ENCODE data around the gene CD82. TPM values are rescaled to one million over a fixed set of nuclear protein-coding genes. Genes with fewer than 3 reads are reported as not detected.
A peak's percentile ranks its signal among the peaks of the same experiment; 100 is the strongest.

Gene CD82
- polyA plus RNA-seq, 12 donors = 44.3 to 1,338 (median 68.5) TPM

GRCh38 chr11:44615041-44615755, 49.7 kb downstream of the CD82 start:
- DNase-seq = no peak

GRCh38 chr11:44615913-44616791, 50.7 kb downstream of the CD82 start:
- no peak for DNase-seq

GRCh38 chr11:44617671-44618461, 52.4 kb downstream of the CD82 start:
- no peak for DNase-seq

GRCh38 chr11:44618561-44619425, 53.3 kb downstream of the CD82 start:
- DNase-seq = no peak

GRCh38 chr11:44620328-44620725, 54.9 kb downstream of the CD82 start:
- no peak for DNase-seq

- DNase-seq = peak; percentile 77
Observed at GRCh38 chr11:44621140-44621681, 55.7 kb downstream of the CD82 start.

GRCh38 chr11:44621784-44622183, 56.3 kb downstream of the CD82 start:
- DNase-seq = no peak

- DNase-seq = no peak
Observed at GRCh38 chr11:44622190-44622650, 56.8 kb downstream of the CD82 start.

- DNase-seq = no peak
Observed at GRCh38 chr11:44622721-44623258, 57.3 kb downstream of the CD82 start.

GRCh38 chr11:44623341-44623730, 57.9 kb downstream of the CD82 start:
- DNase-seq = no peak

- DNase-seq = peak; percentile 32
Observed at GRCh38 chr11:44623731-44624491, 58.4 kb downstream of the CD82 start.

- DNase-seq = no peak
Observed at GRCh38 chr11:44624761-44625221, 59.3 kb downstream of the CD82 start.

GRCh38 chr11:44625759-44626523, 60.5 kb downstream of the CD82 start:
- DNase-seq = no peak

GRCh38 chr11:44626645-44627044, 61.2 kb downstream of the CD82 start:
- no peak for DNase-seq

- DNase-seq = no peak
Observed at GRCh38 chr11:44627165-44627789, 61.8 kb downstream of the CD82 start.

- peak; percentile 71 for DNase-seq
Observed at GRCh38 chr11:44627911-44628729, 62.7 kb downstream of the CD82 start.

All from muscle of arm (tissue), 12 donors.